GM19239 (cell line): ENCODE measurements around the gene KLHL1.
"Not testable (repeated sequence)": the region's sequence is repeated elsewhere in the genome, so short reads cannot be mapped to it uniquely, and the experiment has no call there.

Source experiments
- DNase-seq: peaks from one replicate; pipeline ENCODE4 v3.0.0; 2011; ENCODE audit warnings: low spot score; ENCODE audit not compliant: insufficient read length
- FAIRE-seq: peaks from 2 replicates; lab custom pipeline; 2011; peaks lifted over from hg19 to GRCh38; lab: Jason Lieb, UNC

Gene KLHL1

GRCh38 chr13:70108356-70109105 lies at the start of gene KLHL1:
TSS of gene KLHL1 (minus strand) at chr13:70108452. CDS start at chr13:70107699, 753 bp downstream.
- DNase-seq, result no peak

GRCh38 chr13:70142658-70143057 lies 34.4 kb upstream of the KLHL1 start:
- not testable (repeated sequence) for DNase-seq, FAIRE-seq

More at GRCh38 chr13:70108356-70109105, at the start of gene KLHL1:
- FAIRE-seq, result no peak

GRCh38 chr13:70128098-70128497 lies 19.8 kb upstream of the KLHL1 start:
- DNase-seq, result no peak
- no peak for FAIRE-seq

GRCh38 chr13:70125693-70126092 lies 17.4 kb upstream of the KLHL1 start:
- DNase-seq (no peak), FAIRE-seq (no peak)

GRCh38 chr13:70117338-70117905 lies 9.2 kb upstream of the KLHL1 start:
- FAIRE-seq, result no peak
- DNase-seq, result no peak

GRCh38 chr13:70107498-70108281 lies 562 bp downstream of the KLHL1 start, which contains the start of gene ATXN8OS:
TSS of gene ATXN8OS (plus strand) at chr13:70107826.
- DNase-seq (no peak), FAIRE-seq (no peak)

GRCh38 chr13:70107125-70107497 lies 1.1 kb downstream of the KLHL1 start:
- FAIRE-seq (no peak), DNase-seq (no peak)

- DNase-seq (no peak), FAIRE-seq (no peak)
These were observed 3.8 kb downstream of the KLHL1 start for GRCh38 chr13:70104481-70104880.

- FAIRE-seq, result no peak
These were observed 9.6 kb downstream of the KLHL1 start for GRCh38 chr13:70098669-70099068.

GRCh38 chr13:70090036-70090723 lies 18.1 kb downstream of the KLHL1 start:
- FAIRE-seq (no peak), DNase-seq (no peak)

More at GRCh38 chr13:70098669-70099068, 9.6 kb downstream of the KLHL1 start:
- DNase-seq, result no peak

GRCh38 chr13:70088926-70089325 lies 19.3 kb downstream of the KLHL1 start:
- FAIRE-seq, result no peak
- DNase-seq, result no peak

GRCh38 chr13:70087247-70087646 lies 21.0 kb downstream of the KLHL1 start:
- FAIRE-seq, result no peak
- no peak for DNase-seq

GRCh38 chr13:70080012-70080411 lies 28.2 kb downstream of the KLHL1 start:
- DNase-seq, result no peak
- no peak for FAIRE-seq

- FAIRE-seq (no peak), DNase-seq (no peak)
These were observed 53.7 kb downstream of the KLHL1 start for GRCh38 chr13:70054572-70054971.

- DNase-seq (no peak), FAIRE-seq (peak; percentile 18)
These were observed 56.7 kb downstream of the KLHL1 start for GRCh38 chr13:70051531-70051930.

GRCh38 chr13:70043685-70044084 lies 64.6 kb downstream of the KLHL1 start:
- no peak for FAIRE-seq
- no peak for DNase-seq

- FAIRE-seq (no peak), DNase-seq (no peak)
These were observed 66.1 kb downstream of the KLHL1 start for GRCh38 chr13:70042193-70042592.

GRCh38 chr13:70034286-70034685 lies 74.0 kb downstream of the KLHL1 start:
- no peak for FAIRE-seq
- DNase-seq, result no peak

GRCh38 chr13:70027551-70027950 lies 80.7 kb downstream of the KLHL1 start:
- FAIRE-seq (no peak), DNase-seq (no peak)

- DNase-seq, result no peak
- FAIRE-seq, result no peak
These were observed 84.7 kb downstream of the KLHL1 start for GRCh38 chr13:70023516-70023915.
